Epithelial cell of proximal tubule (primary cell): Measurements from ENCODE around the gene GSDME. TPM values are rescaled to one million over a fixed set of nuclear protein-coding genes. Genes with fewer than 3 reads are reported as not detected.

Experiments
- DNase-seq: peaks from one replicate; pipeline ENCODE4 v3.0.0-alpha.2; 2011; ENCODE audit warnings: low read depth
- H3K4me3 ChIP-seq: 2 replicates; pipeline ENCODE4 v1.5.1; 2011; ENCODE audit warnings: low read depth, mild to moderate bottlenecking, low read length
- total RNA-seq: library from RNA; depleted of rRNA; stranded (reverse); fragments of >200 nt; gene quantifications from 2 replicates; pipeline ENCODE4 v1.2.3, GENCODE V29; 2015
- TF ChIP-seq, protein P1 (sequence below): conservative IDR thresholded peaks from 2 replicates; pipeline ENCODE4 v1.5.1; 2012; ENCODE audit warnings: low read depth, mild to moderate bottlenecking, low read length

The GSDME gene
- total RNA-seq, 1 donor from 2014 or later, result 73.6 TPM

DNA sequence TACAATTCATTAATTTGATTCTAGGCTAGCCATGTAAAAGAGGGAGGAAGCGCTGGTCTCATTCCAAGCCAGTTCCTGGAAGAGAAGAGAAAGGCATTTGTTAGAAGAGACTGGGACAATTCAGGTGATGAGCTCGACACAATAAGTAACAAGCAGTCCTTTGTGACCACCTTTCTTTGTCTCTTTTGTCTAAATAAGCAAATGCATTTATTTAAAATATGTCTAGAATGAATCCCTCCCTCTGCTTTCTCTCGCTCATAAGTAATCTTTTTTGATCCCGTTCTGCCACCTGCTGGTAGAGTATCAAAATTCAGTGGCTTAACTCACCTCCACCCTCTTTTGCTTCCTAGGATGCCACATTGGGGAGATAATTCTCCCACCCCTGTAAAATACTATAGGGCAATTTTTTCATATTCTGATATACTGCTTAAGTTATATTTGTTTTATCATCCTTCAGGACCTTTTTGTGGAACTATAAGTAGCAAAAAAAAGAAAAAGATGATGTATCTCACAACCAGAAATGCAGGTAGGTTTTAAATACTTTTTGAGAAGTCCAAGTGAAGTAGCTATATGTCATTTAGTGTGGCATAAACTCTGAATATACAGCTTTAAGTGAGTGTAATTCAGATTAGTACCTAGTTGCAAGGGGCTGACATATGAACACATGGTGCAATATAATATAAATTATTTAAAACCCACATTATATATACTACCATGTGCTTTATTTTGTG, 91.5 kb downstream of the GSDME start:
- DNase-seq, result no peak
- TF ChIP-seq, protein P1, sequence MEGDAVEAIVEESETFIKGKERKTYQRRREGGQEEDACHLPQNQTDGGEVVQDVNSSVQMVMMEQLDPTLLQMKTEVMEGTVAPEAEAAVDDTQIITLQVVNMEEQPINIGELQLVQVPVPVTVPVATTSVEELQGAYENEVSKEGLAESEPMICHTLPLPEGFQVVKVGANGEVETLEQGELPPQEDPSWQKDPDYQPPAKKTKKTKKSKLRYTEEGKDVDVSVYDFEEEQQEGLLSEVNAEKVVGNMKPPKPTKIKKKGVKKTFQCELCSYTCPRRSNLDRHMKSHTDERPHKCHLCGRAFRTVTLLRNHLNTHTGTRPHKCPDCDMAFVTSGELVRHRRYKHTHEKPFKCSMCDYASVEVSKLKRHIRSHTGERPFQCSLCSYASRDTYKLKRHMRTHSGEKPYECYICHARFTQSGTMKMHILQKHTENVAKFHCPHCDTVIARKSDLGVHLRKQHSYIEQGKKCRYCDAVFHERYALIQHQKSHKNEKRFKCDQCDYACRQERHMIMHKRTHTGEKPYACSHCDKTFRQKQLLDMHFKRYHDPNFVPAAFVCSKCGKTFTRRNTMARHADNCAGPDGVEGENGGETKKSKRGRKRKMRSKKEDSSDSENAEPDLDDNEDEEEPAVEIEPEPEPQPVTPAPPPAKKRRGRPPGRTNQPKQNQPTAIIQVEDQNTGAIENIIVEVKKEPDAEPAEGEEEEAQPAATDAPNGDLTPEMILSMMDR, result peak; percentile 76
- no peak overlapping the region for H3K4me3 ChIP-seq

DNA sequence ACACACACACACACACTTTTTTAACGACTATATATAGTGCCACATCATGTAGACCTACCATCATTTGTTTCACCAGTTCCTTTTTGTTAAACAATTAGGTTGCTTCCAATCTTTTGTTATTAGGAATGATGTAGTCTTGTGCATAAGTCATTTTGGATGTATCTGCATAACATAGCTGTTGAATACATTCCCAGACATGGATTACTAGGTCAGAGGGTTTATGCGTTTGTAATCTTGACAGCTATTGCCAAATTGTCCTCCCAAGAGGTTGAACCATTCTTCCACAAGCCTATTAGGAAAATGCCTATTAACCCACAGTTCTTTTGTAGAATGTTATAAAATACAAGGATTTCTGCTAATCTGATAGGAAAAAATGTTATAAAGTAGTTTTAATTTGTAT, 96.7 kb downstream of the GSDME start:
- no peak overlapping the region for H3K4me3 ChIP-seq
- TF ChIP-seq, protein P1, result no peak
- DNase-seq, result no peak

DNA sequence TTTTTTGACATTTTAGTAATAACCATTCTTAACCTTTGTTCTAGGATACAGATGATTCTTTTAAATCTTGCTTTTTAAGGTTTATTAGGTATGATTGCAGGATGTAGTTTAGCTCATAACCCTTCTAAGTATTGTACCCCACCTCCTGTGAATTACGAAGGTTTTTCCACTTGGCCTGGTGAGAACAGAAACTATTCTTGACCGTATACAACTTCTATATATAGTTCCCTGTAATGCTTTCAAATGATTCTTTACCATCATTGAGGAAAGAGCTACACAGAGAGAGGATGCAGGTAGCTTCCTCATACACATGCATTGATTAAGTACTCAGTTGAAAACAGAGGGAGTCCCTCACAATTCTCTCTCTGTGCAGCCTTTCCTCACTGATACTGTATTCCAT, 97.8 kb downstream of the GSDME start:
- TF ChIP-seq, protein P1, result no peak

DNA sequence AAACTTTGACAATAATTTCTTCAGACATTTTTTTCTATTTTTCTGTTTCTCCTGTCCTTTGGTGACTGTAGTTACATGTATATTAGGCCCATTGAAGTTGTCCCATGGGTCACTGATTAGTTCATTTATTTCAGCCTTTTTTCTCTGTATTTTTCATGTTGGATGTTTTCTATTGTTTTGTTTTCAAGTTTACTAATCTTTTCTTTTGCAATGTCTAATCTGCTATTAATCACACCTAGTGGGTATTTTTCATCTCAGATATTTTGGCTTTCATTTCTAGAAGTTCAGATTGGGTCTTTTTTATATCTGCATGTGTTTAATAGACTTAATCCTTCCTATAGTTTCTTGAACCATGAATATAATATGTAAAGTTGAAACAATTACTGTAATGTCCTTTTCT, 99.3 kb downstream of the GSDME start:
- TF ChIP-seq, protein P1, result no peak

More for the DNA sequence above, 97.8 kb downstream of the GSDME start:
- no peak for DNase-seq
- H3K4me3 ChIP-seq, result no peak overlapping the region

DNA sequence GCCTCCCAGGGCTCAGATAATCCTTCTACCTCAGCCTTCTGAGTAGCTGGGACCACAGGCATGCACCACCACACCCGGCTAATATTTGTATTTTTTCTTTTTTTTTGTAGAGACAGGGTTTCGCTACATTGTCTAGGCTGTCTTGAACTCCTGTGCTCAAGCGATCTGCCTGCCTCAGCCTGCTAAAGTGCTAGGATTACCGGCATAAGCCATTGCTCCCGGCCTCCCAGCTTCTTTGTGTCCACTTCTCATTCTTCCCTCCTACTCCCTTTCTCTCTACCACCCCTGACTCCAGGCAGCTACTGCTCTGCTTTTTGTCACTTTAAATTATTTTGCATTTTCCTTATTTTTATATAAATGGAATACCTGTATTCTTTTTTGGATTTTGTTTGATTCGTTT, 100.7 kb downstream of the GSDME start:
- no peak overlapping the region for H3K4me3 ChIP-seq
- TF ChIP-seq, protein P1, result no peak
- no peak for DNase-seq

More for the DNA sequence above, 99.3 kb downstream of the GSDME start:
- DNase-seq, result no peak
- H3K4me3 ChIP-seq, result no peak overlapping the region

DNA sequence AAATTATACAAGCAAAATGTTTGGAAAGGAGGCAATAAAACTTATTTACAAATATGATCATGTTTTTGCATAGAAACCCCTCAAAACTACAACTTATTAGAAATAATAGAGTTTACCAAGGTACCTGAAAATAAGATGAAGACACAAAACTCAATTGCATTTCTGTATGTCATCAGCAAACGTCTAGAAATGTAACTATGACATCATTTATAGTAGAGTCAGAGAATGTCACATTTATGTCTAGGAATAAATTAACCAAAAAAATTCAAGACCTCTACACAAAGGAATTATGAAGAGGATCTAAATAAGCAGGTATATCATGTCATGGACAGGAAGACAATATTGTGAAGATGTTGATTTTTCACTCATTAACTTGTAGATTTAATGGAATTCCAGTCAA, 103.0 kb downstream of the GSDME start:
- TF ChIP-seq, protein P1, result no peak
- no peak overlapping the region for H3K4me3 ChIP-seq
- DNase-seq, result no peak
